ENCODE data around the gene CHD8.

CHD8 gene

GRCh38 chr14:21405097-21405496 is 50.8 kb downstream of the CHD8 start:
- no peak for TF ChIP-seq GABPA (IDR thresholded peaks at IDR 0.05; ENCODE audit: low read depth)
- H3K27ac ChIP-seq (replicated peaks) = no peak overlapping the region
- H3K27me3 ChIP-seq (ENCODE audit: insufficient read depth, poor library complexity, severe bottlenecking) = no peaks in the 10 kb centered on the region
- H3K4me3 ChIP-seq (replicated peaks; ENCODE audit: insufficient read depth, low read length) = no peak overlapping the region
- no peak for DNase-seq (ENCODE audit: low read depth in 1 of 2, low spot score in 1 of 2)

- no peak for DNase-seq (ENCODE audit: low read depth in 1 of 2, low spot score in 1 of 2)
- H3K27me3 ChIP-seq (ENCODE audit: insufficient read depth, poor library complexity, severe bottlenecking) = no peaks in the 10 kb centered on the region
- TF ChIP-seq GABPA (IDR thresholded peaks at IDR 0.05; ENCODE audit: low read depth) = no peak
- TF ChIP-seq REST (IDR thresholded peaks at IDR 0.05; ENCODE audit: insufficient replicate concordance, low read depth) = no peak
- no peak for TF ChIP-seq POLR2AphosphoS5 (IDR thresholded peaks at IDR 0.05; ENCODE audit: low read depth)
- no peak for TF ChIP-seq CTCF (IDR thresholded peaks at IDR 0.05; ENCODE audit: insufficient read depth, low read length)
- TF ChIP-seq SPI1 (IDR thresholded peaks at IDR 0.05; ENCODE audit: borderline replicate concordance, low read depth) = no peak
- H3K4me3 ChIP-seq (replicated peaks; ENCODE audit: insufficient read depth, low read length) = no peak overlapping the region
- no peak overlapping the region for H3K27ac ChIP-seq (replicated peaks)
Measured at GRCh38 chr14:21399311-21399870, 56.5 kb downstream of the CHD8 start.

GRCh38 chr14:21398901-21399300 is 57.0 kb downstream of the CHD8 start:
- Histone ChIP-seq H3K4me3 (replicated peaks; ENCODE audit: insufficient read depth, low read length) (no peak overlapping the region), H3K27me3 (ENCODE audit: insufficient read depth, poor library complexity, severe bottlenecking) (no peaks in the 10 kb centered on the region), H3K27ac (replicated peaks) (no peak overlapping the region)
- no peak for DNase-seq (ENCODE audit: low read depth in 1 of 2, low spot score in 1 of 2)
- TF ChIP-seq SPI1 (IDR thresholded peaks at IDR 0.05; ENCODE audit: borderline replicate concordance, low read depth) (no peak), CTCF (IDR thresholded peaks at IDR 0.05; ENCODE audit: insufficient read depth, low read length) (no peak), REST (IDR thresholded peaks at IDR 0.05; ENCODE audit: insufficient replicate concordance, low read depth) (no peak), POLR2AphosphoS5 (IDR thresholded peaks at IDR 0.05; ENCODE audit: low read depth) (no peak), GABPA (IDR thresholded peaks at IDR 0.05; ENCODE audit: low read depth) (no peak)

GRCh38 chr14:21395450-21395849 is 60.5 kb downstream of the CHD8 start:
- Histone ChIP-seq H3K27ac (replicated peaks) (no peak overlapping the region), H3K27me3 (ENCODE audit: insufficient read depth, poor library complexity, severe bottlenecking) (no peaks in the 10 kb centered on the region), H3K4me3 (replicated peaks; ENCODE audit: insufficient read depth, low read length) (no peak overlapping the region)
- TF ChIP-seq SPI1 (IDR thresholded peaks at IDR 0.05; ENCODE audit: borderline replicate concordance, low read depth) (no peak), REST (IDR thresholded peaks at IDR 0.05; ENCODE audit: insufficient replicate concordance, low read depth) (no peak), CTCF (IDR thresholded peaks at IDR 0.05; ENCODE audit: insufficient read depth, low read length) (no peak), POLR2AphosphoS5 (IDR thresholded peaks at IDR 0.05; ENCODE audit: low read depth) (no peak), GABPA (IDR thresholded peaks at IDR 0.05; ENCODE audit: low read depth) (no peak)
- no peak for DNase-seq (ENCODE audit: low read depth in 1 of 2, low spot score in 1 of 2)
